Lower lobe of right lung (tissue), 2 donors: ENCODE data around the gene BAHD1. TPM values are rescaled to one million over a fixed set of nuclear protein-coding genes. Genes with fewer than 3 reads are reported as not detected.

Experiments
- ATAC-seq, 2 donors: fragments of 200-7000 bp; cut with Tn5 transposase; one replicate each; pipeline ENCODE4 v1.9.1; 2020 to 2022; ENCODE audit warnings: mild to moderate bottlenecking in 2 of 2, moderate library complexity in 2 of 2
- DNase-seq: peaks from one replicate; pipeline ENCODE4 v3.0.0-alpha.2; 2020
- H3K27ac ChIP-seq: fragments of 200-600 bp; one replicate; pipeline ENCODE4 v1.8.0; 2022
- H3K27me3 ChIP-seq: fragments of 200-600 bp; one replicate; pipeline ENCODE4 v1.8.0; 2022; ENCODE audit warnings: low read depth
- H3K36me3 ChIP-seq: fragments of 200-600 bp; one replicate; pipeline ENCODE4 v1.8.0; 2022; ENCODE audit warnings: mild to moderate bottlenecking
- H3K4me1 ChIP-seq: fragments of 200-600 bp; one replicate; pipeline ENCODE4 v1.8.0; 2022
- H3K4me3 ChIP-seq: fragments of 200-600 bp; one replicate; pipeline ENCODE4 v1.8.0; 2022; ENCODE audit warnings: mild to moderate bottlenecking
- H3K9me3 ChIP-seq: fragments of 200-600 bp; one replicate; pipeline ENCODE4 v1.8.0; 2022
- intact Hi-C: fragments of 100-400 bp; cut with DNase I; formaldehyde crosslinking; loops from one replicate; pipeline ENCODE4 v1.11.0; 2022
- total RNA-seq: library from RNA; stranded (reverse); fragmentation: NEBNext Ultra II Directional; extraction: Animal tissue kit (Norgen Biotek cat#: 25700); gene quantifications from one replicate; pipeline ENCODE4 v1.2.1, GENCODE V29; 2021
- TF ChIP-seq, protein P1 (sequence below): fragments of 200-600 bp; IDR thresholded peaks from one replicate; pipeline ENCODE4 v1.8.0; 2022; ENCODE audit warnings: antibody characterized with exemption, mild to moderate bottlenecking
- donor health status: DM: no; HTN: yes; CAD: no; lungs with severe emphysema.

BAHD1 gene
- total RNA-seq, 1 donor from 2014 or later = 23.9 TPM

DNA sequence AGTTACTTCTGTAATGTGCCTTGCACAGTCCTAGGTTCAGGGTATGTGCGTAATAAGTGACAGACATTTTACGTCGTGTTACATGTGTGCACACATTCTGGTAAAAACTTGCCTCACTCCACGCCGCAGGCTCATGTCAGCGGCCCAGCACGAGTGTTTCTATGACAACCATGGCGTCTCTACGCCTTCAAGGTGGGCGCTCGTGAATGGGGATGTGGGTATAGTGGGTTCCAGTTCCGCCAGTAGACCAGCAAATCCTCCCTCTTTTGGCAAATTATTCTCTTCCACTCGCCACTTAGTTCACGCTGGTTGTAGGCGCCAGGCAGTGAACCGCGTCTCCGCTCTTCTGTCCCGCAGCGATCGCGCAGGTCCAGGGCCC lies 70.3 kb downstream of the BAHD1 start:
- TF ChIP-seq, protein P1, sequence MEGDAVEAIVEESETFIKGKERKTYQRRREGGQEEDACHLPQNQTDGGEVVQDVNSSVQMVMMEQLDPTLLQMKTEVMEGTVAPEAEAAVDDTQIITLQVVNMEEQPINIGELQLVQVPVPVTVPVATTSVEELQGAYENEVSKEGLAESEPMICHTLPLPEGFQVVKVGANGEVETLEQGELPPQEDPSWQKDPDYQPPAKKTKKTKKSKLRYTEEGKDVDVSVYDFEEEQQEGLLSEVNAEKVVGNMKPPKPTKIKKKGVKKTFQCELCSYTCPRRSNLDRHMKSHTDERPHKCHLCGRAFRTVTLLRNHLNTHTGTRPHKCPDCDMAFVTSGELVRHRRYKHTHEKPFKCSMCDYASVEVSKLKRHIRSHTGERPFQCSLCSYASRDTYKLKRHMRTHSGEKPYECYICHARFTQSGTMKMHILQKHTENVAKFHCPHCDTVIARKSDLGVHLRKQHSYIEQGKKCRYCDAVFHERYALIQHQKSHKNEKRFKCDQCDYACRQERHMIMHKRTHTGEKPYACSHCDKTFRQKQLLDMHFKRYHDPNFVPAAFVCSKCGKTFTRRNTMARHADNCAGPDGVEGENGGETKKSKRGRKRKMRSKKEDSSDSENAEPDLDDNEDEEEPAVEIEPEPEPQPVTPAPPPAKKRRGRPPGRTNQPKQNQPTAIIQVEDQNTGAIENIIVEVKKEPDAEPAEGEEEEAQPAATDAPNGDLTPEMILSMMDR = no peak
- intact Hi-C loops = no loop called here
- no peaks in the 10 kb centered on the region for H3K9me3 ChIP-seq
- peak overlapping the region; percentile 72 for H3K27ac ChIP-seq
- no peaks in the 10 kb centered on the region for H3K36me3 ChIP-seq
- ATAC-seq (peak; percentile 27 to 38), DNase-seq (no peak)
- H3K4me1 ChIP-seq = peaks cover 25% of the 10 kb centered on the region
- peak overlapping the region; percentile 61 for H3K4me3 ChIP-seq
- no peaks in the 10 kb centered on the region for H3K27me3 ChIP-seq

DNA sequence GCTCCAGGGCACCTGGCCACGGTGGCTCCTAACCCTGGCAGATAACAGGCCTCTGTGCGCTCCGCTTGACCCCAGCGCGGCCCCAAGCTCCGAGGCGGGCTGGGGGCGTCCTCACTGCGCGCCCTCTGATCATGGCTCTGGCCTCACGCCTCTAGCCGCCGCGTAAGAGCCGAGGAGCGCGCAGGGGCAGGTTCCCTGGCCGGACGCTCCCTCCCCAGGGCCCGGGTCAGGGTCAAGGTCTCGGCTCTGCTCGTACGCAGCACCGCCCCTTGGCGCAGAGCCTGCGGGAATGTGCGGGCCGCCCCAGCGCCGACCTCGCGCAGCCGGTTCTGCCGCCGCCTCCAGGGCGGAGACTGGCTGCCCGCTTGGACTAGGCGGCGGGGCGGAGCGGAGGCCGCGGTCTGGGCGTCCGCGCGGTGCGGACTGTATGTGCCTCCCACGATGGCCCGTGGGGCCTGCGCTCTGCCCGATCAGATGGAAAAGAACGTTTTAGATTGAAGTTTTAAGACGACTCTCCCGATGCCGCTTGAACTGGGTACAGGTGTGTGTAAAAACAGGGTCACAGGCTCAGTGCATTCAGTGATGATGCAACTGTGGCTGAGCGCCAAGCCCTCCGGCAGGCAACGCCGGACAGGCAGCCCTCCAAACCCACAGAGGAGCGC lies 70.8 kb downstream of the BAHD1 start:
- peak; percentile 90 for DNase-seq
- Histone ChIP-seq H3K27ac (peak overlapping the region; percentile 72), H3K4me3 (peak overlapping the region; percentile 61), H3K27me3 (no peaks in the 10 kb centered on the region), H3K36me3 (no peaks in the 10 kb centered on the region), H3K4me1 (peaks cover 24% of the 10 kb centered on the region), H3K9me3 (no peaks in the 10 kb centered on the region)
- intact Hi-C loops = no loop called here
- TF ChIP-seq, protein P1 = no peak
- ATAC-seq = peak; percentile 94 to 95

DNA sequence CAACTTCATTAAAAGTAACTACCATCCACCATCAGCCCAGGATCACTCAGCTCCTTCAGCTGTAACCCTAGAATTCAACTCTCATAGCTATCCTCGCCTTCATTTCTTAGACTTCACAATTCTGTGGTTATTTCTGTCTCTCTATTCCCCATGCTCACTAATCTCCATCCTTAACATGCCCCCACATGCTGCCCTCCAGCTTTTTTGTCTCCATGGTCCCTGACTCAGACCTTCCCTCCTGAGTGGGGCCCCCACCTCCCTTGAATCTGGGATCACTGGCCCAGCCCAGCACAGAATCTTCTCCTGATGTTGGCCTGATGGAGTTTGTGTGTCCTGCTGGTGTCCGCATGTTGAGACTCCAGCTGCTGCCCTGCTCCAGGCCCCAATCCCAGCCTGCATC lies 71.7 kb downstream of the BAHD1 start:
- no peaks in the 10 kb centered on the region for H3K36me3 ChIP-seq
- H3K4me3 ChIP-seq = no peak overlapping the region
- H3K9me3 ChIP-seq = no peaks in the 10 kb centered on the region
- ATAC-seq (no peak), DNase-seq (no peak)
- intact Hi-C loops = no loop called here
- TF ChIP-seq, protein P1 = no peak
- H3K27me3 ChIP-seq = no peaks in the 10 kb centered on the region
- H3K4me1 ChIP-seq = peaks cover 16% of the 10 kb centered on the region
- no peak overlapping the region for H3K27ac ChIP-seq

DNA sequence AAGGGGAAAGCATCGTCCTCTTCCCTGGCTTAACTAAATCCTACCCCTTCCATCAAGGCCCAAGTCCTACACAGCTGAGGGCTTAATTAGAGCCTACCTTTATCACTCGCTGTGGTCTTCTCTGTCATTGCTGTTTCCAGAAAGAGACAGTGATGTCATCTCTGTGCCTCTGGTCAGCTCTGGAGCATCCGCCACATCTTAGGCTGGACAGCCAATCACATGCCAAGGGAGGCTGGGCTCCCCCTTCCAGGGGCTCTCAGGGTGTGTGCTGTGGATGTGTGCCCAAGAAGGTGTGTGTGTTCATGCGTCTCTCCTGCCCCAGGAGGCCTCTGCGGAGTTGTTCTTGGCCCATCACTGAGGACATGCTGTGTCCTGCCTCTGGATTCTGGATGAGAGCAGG lies 72.9 kb downstream of the BAHD1 start:
- DNase-seq (no peak), ATAC-seq (no peak)
- no peaks in the 10 kb centered on the region for H3K36me3 ChIP-seq
- intact Hi-C loops = no loop called here
- no peaks in the 10 kb centered on the region for H3K9me3 ChIP-seq
- no peak overlapping the region for H3K4me3 ChIP-seq
- peaks cover 16% of the 10 kb centered on the region for H3K4me1 ChIP-seq
- no peak overlapping the region for H3K27ac ChIP-seq
- no peaks in the 10 kb centered on the region for H3K27me3 ChIP-seq
- TF ChIP-seq, protein P1 = no peak

DNA sequence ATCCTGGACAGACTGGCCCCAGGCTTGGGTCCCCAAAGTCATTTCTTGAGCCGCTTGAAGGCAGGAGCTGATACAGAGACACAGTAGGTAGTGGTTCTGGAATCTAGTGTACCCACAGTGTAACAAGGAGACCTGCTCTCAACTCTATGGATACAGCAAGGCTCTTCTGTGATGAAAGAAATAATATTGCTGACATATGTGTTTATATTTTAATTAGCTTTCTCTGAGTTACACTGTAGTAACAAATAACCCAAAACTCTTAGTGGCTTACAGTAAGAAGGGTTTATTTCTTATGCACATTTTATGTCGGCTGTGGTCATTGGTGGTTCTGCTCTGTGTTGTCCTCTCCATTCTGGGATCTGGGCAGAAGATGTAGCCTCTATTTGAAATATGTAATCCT lies 75.6 kb downstream of the BAHD1 start:
- DNase-seq = no peak
- Histone ChIP-seq H3K27me3 (no peaks in the 10 kb centered on the region), H3K27ac (no peak overlapping the region), H3K4me1 (peaks cover 8% of the 10 kb centered on the region), H3K4me3 (no peak overlapping the region), H3K9me3 (no peaks in the 10 kb centered on the region), H3K36me3 (no peaks in the 10 kb centered on the region)
- intact Hi-C loops = no loop called here
- ATAC-seq = no peak
- TF ChIP-seq, protein P1 = no peak

Other genes with a start within 250 kb of the BAHD1 start
- 5.6 TPM for gene PAK6, start 201.9 kb upstream of the BAHD1 start, total RNA-seq
- not detected for gene ANKRD63, start 157.9 kb upstream of the BAHD1 start, total RNA-seq
- 105 TPM for gene PLCB2, start 133.0 kb upstream of the BAHD1 start, total RNA-seq
- 33.8 TPM for gene INAFM2, start 117.3 kb upstream of the BAHD1 start, total RNA-seq
- gene CCDC9B, start 100.0 kb upstream of the BAHD1 start, total RNA-seq = 71.4 TPM
- gene PHGR1, start 89.9 kb upstream of the BAHD1 start, total RNA-seq = not detected
- 4.3 TPM for gene DISP2, start 82.7 kb upstream of the BAHD1 start, total RNA-seq
- 20.1 TPM for gene KNSTRN, start 58.2 kb upstream of the BAHD1 start, total RNA-seq
- gene IVD, start 35.2 kb upstream of the BAHD1 start, total RNA-seq = 93.5 TPM
- gene CHST14, start 30.0 kb downstream of the BAHD1 start, total RNA-seq = 15.9 TPM
- 24.8 TPM for gene CCDC32, start 124.1 kb downstream of the BAHD1 start, total RNA-seq
- gene RPUSD2, start 128.3 kb downstream of the BAHD1 start, total RNA-seq = 5.3 TPM
- gene KNL1, start 153.3 kb downstream of the BAHD1 start, total RNA-seq = 1.5 TPM